ENCODE measurements around the gene PYGB.

- TF ChIP-seq POLR2A (IDR thresholded peaks at IDR 0.05) (no peak), CTCF (IDR thresholded peaks at IDR 0.05) (no peak)
Measured at GRCh38 chr20:25214426-25214790, 33.5 kb upstream of the PYGB start.

Data from body of pancreas (tissue), 4 donors.